Heart right ventricle (tissue), 16 donors: ENCODE measurements around the gene KRTAP5-2. TPM values are rescaled to one million over a fixed set of nuclear protein-coding genes. Genes with fewer than 3 reads are reported as not detected.
A peak's percentile ranks its signal among the peaks of the same experiment; 100 is the strongest.

Experiments used
- ATAC-seq, 8 donors: fragments of 200-7000 bp; cut with Tn5 transposase; one replicate each; pipeline ENCODE4 v1.9.1; 2020; ENCODE audit warnings: mild to moderate bottlenecking in 8 of 8, moderate library complexity in 8 of 8, moderate number of reproducible peaks in 1 of 8
- DNase-seq, 2 donors: peaks; one replicate each; pipeline ENCODE4 v3.0.0-alpha.2; 2020
- H3K27ac ChIP-seq, 10 donors: fragments of 200-600 bp; sonication (generic) in 2 of 10; one replicate each; pipeline versions ENCODE4 v1.5.0 to v1.8.0; 2020 to 2022; ENCODE audit warnings: mild to moderate bottlenecking in 3 of 10
- H3K27me3 ChIP-seq, 7 donors: fragments of 200-600 bp; one replicate each; pipeline ENCODE4 v1.8.0; 2021 to 2022; ENCODE audit warnings: mild to moderate bottlenecking in 2 of 7
- H3K36me3 ChIP-seq, 9 donors: fragments of 200-600 bp; sonication (generic) in 1 of 9; one replicate each; pipeline versions ENCODE4 v1.5.0 to v1.8.0; 2020 to 2022; ENCODE audit warnings: mild to moderate bottlenecking in 2 of 9
- H3K4me1 ChIP-seq, 9 donors: fragments of 200-600 bp; sonication (generic) in 1 of 9; one replicate each; pipeline versions ENCODE4 v1.5.0 to v1.8.0; 2020 to 2022; ENCODE audit warnings: mild to moderate bottlenecking in 4 of 9
- H3K4me3 ChIP-seq, 10 donors: fragments of 200-600 bp; sonication (generic) in 2 of 10; one replicate each; pipeline versions ENCODE4 v1.5.0 to v1.8.0; 2020 to 2022; ENCODE audit warnings: mild to moderate bottlenecking in 7 of 10, moderate library complexity in 2 of 10
- H3K9me3 ChIP-seq, 11 donors: fragments of 200-600 bp in 10 of 11; sonication (generic) in 2 of 11; one replicate each; pipeline versions ENCODE4 v1.5.0 to v1.8.0; 2013 to 2022; ENCODE audit warnings: mild to moderate bottlenecking in 2 of 11, control low read depth in 1 of 11, moderate library complexity in 1 of 11
- WGBS, 2 donors: extraction: QIAGEN DNeasy Blood & Tissue Kit; methylation state at CpG; one replicate each; pipeline ENCODE4 v1.1.7; 2013; ENCODE audit warnings: inconsistent platforms in 1 of 2; 5-methylcytosine and 5-hydroxymethylcytosine counted together
- intact Hi-C, 10 donors: fragments of 100-400 bp; cut with DNase I; formaldehyde crosslinking; loops; one replicate each; pipeline versions ENCODE4 v1.11.1 to v1.14.2; 2022
- polyA plus RNA-seq, 2 donors: library from polyadenylated mRNA; stranded (reverse); fragments of 200-250 nt; gene quantifications; one replicate each; pipeline ENCODE4 v1.2.3, GENCODE V29; 2013
- total RNA-seq, 10 donors: library from RNA; stranded (reverse); fragmentation: NEBNext Ultra II Directional in 3 of 10; extraction: Animal tissue kit (Norgen Biotek cat#: 25700) in 3 of 10; gene quantifications; one replicate each; pipeline versions ENCODE4 v1.2.1 to v1.2.4, GENCODE V29; 2021 to 2023
- TF ChIP-seq, protein P1 (sequence below), 9 donors: fragments of 200-600 bp; sonication (generic) in 2 of 9; IDR thresholded peaks; one replicate each; pipeline versions ENCODE4 v1.5.0 to v1.8.0; 2021 to 2022; ENCODE audit warnings: antibody characterized with exemption in 9 of 9, mild to moderate bottlenecking in 5 of 9, moderate library complexity in 1 of 9
- donor health status: Arrhythmogenic right ventricular cardiomyopathy.
- donor health status: ischemic (EF 13 %, LVEDD 7.1; RV severe dilation, severe dysfunction).
- donor health status: healthy with polysubstance abuse.
- donor health status: DM: no; HTN: yes; CAD: no.
- donor health status: DM: no; HTN: no; CAD: no.
- donor health status: ischemic (EF 25% LVEDD 6.9; RV normal size, moderate dysfunction).
- donor health status: ischemic (EF 25% LVEDD 5.7; RV mildly dilated, moderate dysfunction).
- donor health status: healthy.
- donor health status: DM: yes; HTN: yes; CAD: no.
- donor health status: Ischemic cardiomyopathy.
- donor health status: ischemic (EF 35%, LVEDD 5.7; RV mildly dilated, moderate dysfunction).
- donor health status: nonischemic (EF 11% LVEDD 7.7; RV severe dilation, severe dysfunction).
- donor health status: DM: yes; HTN: yes; CAD: no.
- donor health status: PGD.
- donor health status: ischemic (EF 29% LVEDD 5.4; RV normal size, mild dysfunction).
- donor health status: nonischemic (EF 23%, LVEDD 6.1; RV moderate dilation, normal function).

The KRTAP5-2 gene
- total and polyA plus RNA-seq, 12 donors, result 0.04 TPM; not detected in 11

DNA sequence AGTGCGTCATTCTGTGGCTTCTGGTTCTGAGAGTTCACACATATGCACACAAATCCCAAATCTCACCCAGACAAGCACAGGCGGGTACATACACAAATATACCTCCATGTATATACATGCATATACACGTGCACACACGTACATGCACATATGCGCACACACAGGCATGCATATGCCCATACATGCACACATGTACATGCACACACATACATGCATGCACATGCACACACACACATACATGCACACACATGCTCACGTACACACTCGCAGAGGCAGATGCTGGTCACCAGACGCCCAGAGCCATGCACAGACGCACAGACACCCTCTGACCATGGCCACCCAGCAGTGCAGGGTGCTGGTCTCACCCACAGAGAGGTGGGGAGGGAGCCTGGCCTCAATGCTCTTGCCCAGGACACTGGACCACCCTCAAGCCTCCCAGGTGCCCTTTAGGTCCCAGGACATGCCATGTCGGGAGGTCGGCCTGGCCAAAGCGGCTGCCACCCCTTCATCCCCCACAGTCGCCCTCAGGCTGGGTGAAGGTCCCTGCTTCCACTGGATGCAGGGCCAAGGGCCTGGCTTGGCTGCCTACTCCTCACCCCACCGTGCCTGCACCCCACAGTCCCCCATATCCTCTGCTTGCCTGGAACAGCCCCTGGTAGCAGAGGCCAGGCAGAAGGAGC is 35.5 kb downstream of the KRTAP5-2 start:
- Histone ChIP-seq H3K4me1 (peaks cover 19 to 75% (median 48%) of the 10 kb centered on the region in 9 donors), H3K9me3 (no peaks in the 10 kb centered on the region), H3K36me3 (peaks cover 0 to 69% (median 13%) of the 10 kb centered on the region in 9 donors), H3K27ac (no peak overlapping the region), H3K4me3 (no peak overlapping the region), H3K27me3 (no peaks in the 10 kb centered on the region)
- 95 to 96% methylated on average over 14 of the region's 14 CpGs for WGBS, 2 donors
- intact Hi-C loops, result no loop called here
- TF ChIP-seq, protein P1, sequence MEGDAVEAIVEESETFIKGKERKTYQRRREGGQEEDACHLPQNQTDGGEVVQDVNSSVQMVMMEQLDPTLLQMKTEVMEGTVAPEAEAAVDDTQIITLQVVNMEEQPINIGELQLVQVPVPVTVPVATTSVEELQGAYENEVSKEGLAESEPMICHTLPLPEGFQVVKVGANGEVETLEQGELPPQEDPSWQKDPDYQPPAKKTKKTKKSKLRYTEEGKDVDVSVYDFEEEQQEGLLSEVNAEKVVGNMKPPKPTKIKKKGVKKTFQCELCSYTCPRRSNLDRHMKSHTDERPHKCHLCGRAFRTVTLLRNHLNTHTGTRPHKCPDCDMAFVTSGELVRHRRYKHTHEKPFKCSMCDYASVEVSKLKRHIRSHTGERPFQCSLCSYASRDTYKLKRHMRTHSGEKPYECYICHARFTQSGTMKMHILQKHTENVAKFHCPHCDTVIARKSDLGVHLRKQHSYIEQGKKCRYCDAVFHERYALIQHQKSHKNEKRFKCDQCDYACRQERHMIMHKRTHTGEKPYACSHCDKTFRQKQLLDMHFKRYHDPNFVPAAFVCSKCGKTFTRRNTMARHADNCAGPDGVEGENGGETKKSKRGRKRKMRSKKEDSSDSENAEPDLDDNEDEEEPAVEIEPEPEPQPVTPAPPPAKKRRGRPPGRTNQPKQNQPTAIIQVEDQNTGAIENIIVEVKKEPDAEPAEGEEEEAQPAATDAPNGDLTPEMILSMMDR (IDR thresholded peaks at IDR 0.05), result no peak
- DNase-seq (no peak), ATAC-seq (no peak)

DNA sequence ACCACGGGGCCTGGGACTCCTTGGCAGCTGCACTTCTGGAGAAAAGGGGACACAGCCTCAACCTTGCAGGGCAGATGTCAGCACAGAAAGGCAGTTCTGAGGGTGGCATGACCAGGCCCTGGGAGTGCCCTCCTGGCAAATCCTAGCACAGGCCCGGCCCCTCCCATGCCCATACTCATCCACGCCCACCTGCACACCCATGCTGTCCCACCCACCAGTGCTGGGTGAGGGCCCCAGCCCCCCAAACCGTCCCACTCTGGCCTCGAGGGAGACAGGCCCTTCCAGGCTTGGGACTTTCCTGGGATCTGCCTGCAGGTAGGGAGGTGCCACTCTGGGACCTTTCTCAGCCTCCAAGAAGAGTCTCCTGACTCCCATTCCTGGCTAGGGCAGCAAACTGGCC is 36.1 kb downstream of the KRTAP5-2 start:
- Histone ChIP-seq H3K36me3 (peaks cover 0 to 76% (median 19%) of the 10 kb centered on the region in 9 donors), H3K4me1 (peaks cover 22 to 71% (median 45%) of the 10 kb centered on the region in 9 donors), H3K27ac (peak overlapping the region in 1 of 10 donors; percentile 25), H3K9me3 (no peaks in the 10 kb centered on the region), H3K4me3 (no peak overlapping the region), H3K27me3 (peaks cover 0 to 4% (median 0%) of the 10 kb centered on the region in 7 donors)
- intact Hi-C loops, result no loop called here
- WGBS, 2 donors, result 89 to 94% methylated on average over 5 of the region's 5 CpGs
- TF ChIP-seq, protein P1 (IDR thresholded peaks at IDR 0.05), result no peak
- DNase-seq, result no peak
- ATAC-seq, result no peak

DNA sequence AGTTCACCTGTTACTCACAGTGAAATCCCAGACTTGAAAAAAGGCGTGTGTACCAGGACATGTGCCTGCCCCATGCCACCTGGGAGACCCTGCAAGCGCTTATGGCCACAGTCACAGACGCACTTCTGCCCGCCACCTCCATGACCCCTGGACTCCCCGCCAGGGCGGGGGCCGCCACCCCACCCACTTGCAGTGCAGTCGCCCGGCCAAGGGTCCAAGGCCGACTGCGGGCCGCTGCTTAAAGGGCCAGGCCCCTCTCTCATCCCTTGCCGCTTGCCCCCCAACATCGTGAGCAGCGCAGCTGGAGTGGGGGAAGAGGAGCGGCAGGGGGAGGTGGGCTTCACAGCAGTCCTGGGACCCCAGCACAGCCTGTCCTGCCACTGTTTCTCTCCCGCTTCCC is 36.8 kb downstream of the KRTAP5-2 start:
- WGBS, 2 donors, result 93 to 94% methylated on average over 17 of the region's 17 CpGs
- TF ChIP-seq, protein P1 (IDR thresholded peaks at IDR 0.05), result no peak
- Histone ChIP-seq H3K27ac (peak overlapping the region in 2 of 10 donors; percentile 5 to 99), H3K27me3 (peaks cover 0 to 6% (median 0%) of the 10 kb centered on the region in 7 donors), H3K9me3 (no peaks in the 10 kb centered on the region), H3K4me1 (peaks cover 22 to 66% (median 45%) of the 10 kb centered on the region in 9 donors), H3K4me3 (no peak overlapping the region), H3K36me3 (peaks cover 0 to 78% (median 19%) of the 10 kb centered on the region in 9 donors)
- no peak for ATAC-seq
- DNase-seq, result no peak
- intact Hi-C loops, result no loop called here

DNA sequence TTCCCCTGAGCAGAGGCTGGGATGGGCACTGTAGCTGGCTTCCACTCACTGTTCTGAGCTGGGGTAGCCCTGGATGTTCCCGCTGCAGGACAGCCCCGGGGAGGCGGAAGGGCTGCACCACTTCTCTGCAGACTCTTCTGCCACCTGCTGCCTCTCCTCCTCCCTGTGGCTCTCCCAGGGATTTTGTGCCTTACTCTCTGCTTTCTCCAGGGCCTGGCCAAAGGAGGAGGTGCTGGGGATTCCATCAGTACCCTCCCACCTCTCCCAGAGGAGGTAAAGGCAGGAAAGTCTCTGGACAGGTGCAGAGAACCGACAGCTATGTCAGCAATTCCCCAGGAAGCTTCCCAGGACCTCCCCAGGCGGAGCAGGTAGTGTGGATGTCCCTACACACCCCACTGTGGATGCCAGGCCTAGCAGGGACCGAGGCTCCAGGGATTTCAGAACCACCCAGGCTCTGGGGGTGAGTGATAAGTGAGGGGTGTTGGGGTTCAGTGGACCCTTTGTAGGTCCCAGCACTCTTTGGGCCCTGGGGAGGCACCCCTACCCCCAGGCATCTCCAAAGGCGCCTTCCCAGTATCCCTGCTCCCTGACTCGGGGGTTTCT is 37.3 kb downstream of the KRTAP5-2 start:
- Histone ChIP-seq H3K4me3 (no peak overlapping the region), H3K9me3 (no peaks in the 10 kb centered on the region), H3K27me3 (peaks cover 0 to 11% (median 0%) of the 10 kb centered on the region in 7 donors), H3K36me3 (peaks cover 0 to 78% (median 19%) of the 10 kb centered on the region in 9 donors), H3K27ac (peak overlapping the region in 4 of 10 donors; percentile 92 to 99 (median 94)), H3K4me1 (peaks cover 22 to 65% (median 45%) of the 10 kb centered on the region in 9 donors)
- DNase-seq, result no peak
- intact Hi-C loops, result no loop called here
- 79 to 84% methylated on average over 8 of the region's 8 CpGs for WGBS, 2 donors
- TF ChIP-seq, protein P1 (IDR thresholded peaks at IDR 0.05), result peak in 1 of 9 donors; percentile 11
- no peak for ATAC-seq
